ENCODE data around the gene HDAC7.

Gene HDAC7

GRCh38 chr12:47751561-47751960 is 68.1 kb downstream of the HDAC7 start:
- TF ChIP-seq, protein P1, sequence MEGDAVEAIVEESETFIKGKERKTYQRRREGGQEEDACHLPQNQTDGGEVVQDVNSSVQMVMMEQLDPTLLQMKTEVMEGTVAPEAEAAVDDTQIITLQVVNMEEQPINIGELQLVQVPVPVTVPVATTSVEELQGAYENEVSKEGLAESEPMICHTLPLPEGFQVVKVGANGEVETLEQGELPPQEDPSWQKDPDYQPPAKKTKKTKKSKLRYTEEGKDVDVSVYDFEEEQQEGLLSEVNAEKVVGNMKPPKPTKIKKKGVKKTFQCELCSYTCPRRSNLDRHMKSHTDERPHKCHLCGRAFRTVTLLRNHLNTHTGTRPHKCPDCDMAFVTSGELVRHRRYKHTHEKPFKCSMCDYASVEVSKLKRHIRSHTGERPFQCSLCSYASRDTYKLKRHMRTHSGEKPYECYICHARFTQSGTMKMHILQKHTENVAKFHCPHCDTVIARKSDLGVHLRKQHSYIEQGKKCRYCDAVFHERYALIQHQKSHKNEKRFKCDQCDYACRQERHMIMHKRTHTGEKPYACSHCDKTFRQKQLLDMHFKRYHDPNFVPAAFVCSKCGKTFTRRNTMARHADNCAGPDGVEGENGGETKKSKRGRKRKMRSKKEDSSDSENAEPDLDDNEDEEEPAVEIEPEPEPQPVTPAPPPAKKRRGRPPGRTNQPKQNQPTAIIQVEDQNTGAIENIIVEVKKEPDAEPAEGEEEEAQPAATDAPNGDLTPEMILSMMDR (IDR thresholded peaks at IDR 0.05; ENCODE audit: poor library complexity, severe bottlenecking), result no peak
- no peaks in the 10 kb centered on the region for H3K9me3 ChIP-seq (ENCODE audit: severe bottlenecking)
- H3K27ac ChIP-seq (ENCODE audit: poor library complexity, severe bottlenecking), result peak overlapping the region; percentile 98
- no peak overlapping the region for H3K4me3 ChIP-seq (ENCODE audit: severe bottlenecking)
- no peaks in the 10 kb centered on the region for H3K27me3 ChIP-seq (ENCODE audit: insufficient read depth, poor library complexity, severe bottlenecking)
- peak; percentile 58 for DNase-seq (ENCODE audit: low spot score)
- peaks cover 21% of the 10 kb centered on the region for H3K36me3 ChIP-seq (ENCODE audit: low read depth)
- H3K4me1 ChIP-seq (ENCODE audit: insufficient read depth, poor library complexity, severe bottlenecking), result peaks cover 49% of the 10 kb centered on the region
- no peak for ATAC-seq (ENCODE audit: low read depth)

DNA sequence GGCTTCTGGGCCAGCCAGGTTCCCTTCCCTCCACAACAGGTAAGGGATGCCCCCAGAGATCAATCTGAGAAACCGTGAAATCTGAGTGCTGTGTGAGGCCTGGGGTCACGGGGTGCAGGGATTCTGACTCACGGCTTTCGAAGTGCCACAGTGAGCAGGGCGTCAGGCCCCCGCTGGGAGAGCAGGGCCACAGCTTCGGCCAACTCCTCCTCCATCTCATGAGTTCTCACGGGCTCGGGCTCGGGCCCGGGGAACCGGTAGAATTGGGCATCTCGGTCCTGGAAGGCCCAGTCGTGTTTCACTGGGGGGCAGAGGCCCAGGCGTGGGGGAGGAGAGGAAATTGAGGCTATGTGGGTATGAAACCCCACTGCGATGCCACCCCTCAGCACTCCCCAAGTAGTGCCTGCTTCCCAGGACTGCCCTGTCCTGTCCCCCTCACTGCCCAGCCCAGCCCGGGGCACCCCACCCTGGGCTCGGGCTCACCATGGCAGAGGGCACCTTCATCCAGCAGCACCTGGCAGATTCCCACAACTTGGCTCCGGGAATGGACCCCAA is 68.7 kb downstream of the HDAC7 start:
- H3K27ac ChIP-seq (ENCODE audit: poor library complexity, severe bottlenecking), result peak overlapping the region; percentile 98
- ATAC-seq (ENCODE audit: low read depth) (no peak), DNase-seq (ENCODE audit: low spot score) (no peak)

GRCh38 chr12:47750229-47750798 is 69.4 kb downstream of the HDAC7 start:
- peak; percentile 56 for DNase-seq (ENCODE audit: low spot score)
- no peaks in the 10 kb centered on the region for H3K9me3 ChIP-seq (ENCODE audit: severe bottlenecking)
- no peak overlapping the region for H3K27ac ChIP-seq (ENCODE audit: poor library complexity, severe bottlenecking)
- H3K4me3 ChIP-seq (ENCODE audit: severe bottlenecking), result no peak overlapping the region
- H3K36me3 ChIP-seq (ENCODE audit: low read depth), result peaks cover 21% of the 10 kb centered on the region
- peaks cover 38% of the 10 kb centered on the region for H3K4me1 ChIP-seq (ENCODE audit: insufficient read depth, poor library complexity, severe bottlenecking)
- no peak for ATAC-seq (ENCODE audit: low read depth)
- no peaks in the 10 kb centered on the region for H3K27me3 ChIP-seq (ENCODE audit: insufficient read depth, poor library complexity, severe bottlenecking)
- TF ChIP-seq, protein P1 (IDR thresholded peaks at IDR 0.05; ENCODE audit: poor library complexity, severe bottlenecking), result no peak

More for the DNA sequence above, 68.7 kb downstream of the HDAC7 start:
- Histone ChIP-seq H3K4me1 (ENCODE audit: insufficient read depth, poor library complexity, severe bottlenecking) (peaks cover 45% of the 10 kb centered on the region), H3K27me3 (ENCODE audit: insufficient read depth, poor library complexity, severe bottlenecking) (no peaks in the 10 kb centered on the region), H3K36me3 (ENCODE audit: low read depth) (peaks cover 21% of the 10 kb centered on the region), H3K4me3 (ENCODE audit: severe bottlenecking) (no peak overlapping the region), H3K9me3 (ENCODE audit: severe bottlenecking) (no peaks in the 10 kb centered on the region)
- TF ChIP-seq, protein P1 (IDR thresholded peaks at IDR 0.05; ENCODE audit: poor library complexity, severe bottlenecking), result no peak

DNA sequence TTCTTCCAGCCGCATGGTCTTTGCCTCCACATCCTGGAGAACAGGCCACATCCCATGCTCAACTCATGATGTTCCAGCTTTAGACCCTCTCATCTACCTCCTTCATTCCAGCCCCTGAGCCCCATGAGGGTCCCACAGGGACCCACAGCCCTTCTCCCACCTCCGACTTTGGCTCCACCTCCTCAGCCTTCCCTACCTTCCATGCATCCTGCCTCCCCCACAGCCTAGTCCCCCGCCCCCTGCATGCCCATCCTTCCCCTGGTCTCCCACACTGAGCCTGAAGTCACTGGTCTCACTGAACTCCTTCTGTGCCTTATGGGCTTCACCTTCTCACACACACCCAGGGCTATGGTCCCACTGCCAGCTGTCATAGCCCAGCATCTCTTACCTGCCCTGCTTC is 70.8 kb downstream of the HDAC7 start:
- no peak overlapping the region for H3K4me3 ChIP-seq (ENCODE audit: severe bottlenecking)
- H3K27ac ChIP-seq (ENCODE audit: poor library complexity, severe bottlenecking), result no peak overlapping the region
- peaks cover 21% of the 10 kb centered on the region for H3K36me3 ChIP-seq (ENCODE audit: low read depth)
- peaks cover 24% of the 10 kb centered on the region for H3K4me1 ChIP-seq (ENCODE audit: insufficient read depth, poor library complexity, severe bottlenecking)
- ATAC-seq (ENCODE audit: low read depth), result no peak
- DNase-seq (ENCODE audit: low spot score), result no peak
- H3K9me3 ChIP-seq (ENCODE audit: severe bottlenecking), result no peaks in the 10 kb centered on the region
- no peaks in the 10 kb centered on the region for H3K27me3 ChIP-seq (ENCODE audit: insufficient read depth, poor library complexity, severe bottlenecking)
- TF ChIP-seq, protein P1 (IDR thresholded peaks at IDR 0.05; ENCODE audit: poor library complexity, severe bottlenecking), result no peak

DNA sequence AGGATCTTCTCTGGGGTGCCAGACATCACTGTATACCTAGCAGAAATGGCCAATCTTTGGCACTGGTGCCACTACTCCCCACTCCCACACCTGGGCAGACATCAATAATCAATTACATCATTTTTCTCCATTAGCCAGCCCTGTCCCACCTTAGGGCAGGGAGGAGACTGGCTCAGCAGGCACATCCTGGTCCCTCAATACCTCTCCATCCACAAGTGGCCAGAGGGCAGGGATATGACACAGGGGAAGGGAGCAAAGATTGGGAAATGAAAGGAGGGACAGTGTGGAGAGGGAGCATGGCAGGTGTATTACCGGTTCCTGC is 71.2 kb downstream of the HDAC7 start:
- no peak overlapping the region for H3K4me3 ChIP-seq (ENCODE audit: severe bottlenecking)
- TF ChIP-seq, protein P1 (IDR thresholded peaks at IDR 0.05; ENCODE audit: poor library complexity, severe bottlenecking), result no peak
- H3K4me1 ChIP-seq (ENCODE audit: insufficient read depth, poor library complexity, severe bottlenecking), result peaks cover 19% of the 10 kb centered on the region
- ATAC-seq (ENCODE audit: low read depth) (no peak), DNase-seq (ENCODE audit: low spot score) (no peak)
- no peaks in the 10 kb centered on the region for H3K27me3 ChIP-seq (ENCODE audit: insufficient read depth, poor library complexity, severe bottlenecking)
- peaks cover 21% of the 10 kb centered on the region for H3K36me3 ChIP-seq (ENCODE audit: low read depth)
- H3K9me3 ChIP-seq (ENCODE audit: severe bottlenecking), result no peaks in the 10 kb centered on the region
- H3K27ac ChIP-seq (ENCODE audit: poor library complexity, severe bottlenecking), result no peak overlapping the region
